ENCODE results near the gene EPHB1.

- no peak for TF ChIP-seq CTCF (IDR thresholded peaks at IDR 0.05; ENCODE audit: low read length)
- no peak for TF ChIP-seq EZH2 (IDR thresholded peaks at IDR 0.05; ENCODE audit: borderline replicate concordance, low read length)
These were observed 38.5 kb downstream of the EPHB1 start for GRCh38 chr3:134833453-134834163.
